Mammary epithelial cell (primary cell): ENCODE measurements around the gene DUSP23.

Experiments
- CTCF ChIP-seq, 2 donors: IDR thresholded peaks in 1 of 2; conservative IDR thresholded peaks in 1 of 2; 2 replicates each; pipeline ENCODE4 v1.5.1; 2011 to 2012; ENCODE audit warnings: inconsistent platforms in 2 of 2, low read length in 2 of 2, mild to moderate bottlenecking in 2 of 2, control low read depth in 1 of 2, low read depth in 1 of 2; ENCODE audit not compliant: insufficient read depth in 1 of 2; ENCODE audit errors: extremely low read depth in 1 of 2
- EZH2 ChIP-seq: IDR thresholded peaks from 2 replicates; pipeline ENCODE4 v1.6.1; 2012; ENCODE audit warnings: low read length, inconsistent platforms, borderline replicate concordance

GRCh38 chr1:159743651-159744410 lies 36.9 kb upstream of the DUSP23 start:
- TF ChIP-seq CTCF (conservative IDR thresholded peaks at IDR 0.05 in 1 of 2, IDR thresholded peaks at IDR 0.05 in 1 of 2; ENCODE audit: extremely low read depth in 1 of 2, insufficient read depth in 1 of 2, low read depth in 1 of 2, low read length in 2 of 2) (no peak), EZH2 (no peak)
